ENCODE results near the gene MB21D2. TPM values are rescaled to one million over a fixed set of nuclear protein-coding genes. Genes with fewer than 3 reads are reported as not detected.

Gene MB21D2
- total and polyA plus RNA-seq, 2 donors (not counting 1 experiment from before 2014, with no cell fraction given): 0.03 to 0.20 TPM

GRCh38 chr3:192928720-192929119 lies 11.1 kb upstream of the MB21D2 start:
- Histone ChIP-seq H4K20me1 (ENCODE audit: control insufficient read depth, insufficient read depth, low read length, poor library complexity, severe bottlenecking) (no peaks in the 10 kb centered on the region), H3K79me2 (ENCODE audit: control insufficient read depth, insufficient read depth, low read length) (no peaks in the 10 kb centered on the region), H3K9ac (ENCODE audit: low read length) (no peak overlapping the region), H3K4me2 (replicated peaks; ENCODE audit: low read depth, low read length, poor library complexity, severe bottlenecking) (no peak overlapping the region), H3K4me1 (ENCODE audit: control insufficient read depth in 2 of 2, insufficient read depth in 2 of 2, low read length in 2 of 2) (no peaks in the 10 kb centered on the region), H3K4me3 (ENCODE audit: control extremely low read depth in 1 of 5, extremely low read depth in 1 of 5, insufficient read depth in 1 of 5, low read depth in 2 of 5, low read length in 4 of 5) (no peak overlapping the region), H3K27me3 (replicated peaks in 1 of 4; ENCODE audit: control extremely low read depth in 1 of 4, control insufficient read depth in 3 of 4, insufficient read depth in 4 of 4, low read length in 3 of 4) (no peaks in the 10 kb centered on the region), H2AFZ (ENCODE audit: insufficient read depth, low read depth, low read length, poor library complexity, severe bottlenecking) (no peak overlapping the region), H3K36me3 (replicated peaks in 1 of 2; ENCODE audit: control extremely low read depth in 1 of 2, control insufficient read depth in 1 of 2, extremely low read depth in 1 of 2, insufficient read depth in 2 of 2, low read length in 1 of 2) (no peaks in the 10 kb centered on the region), H3K27ac (ENCODE audit: low read length in 2 of 2) (no peak overlapping the region), H3K9me3 (ENCODE audit: control extremely low read depth in 1 of 3, control insufficient read depth in 2 of 3, insufficient read depth in 1 of 3, low read length in 2 of 3) (peaks cover 0 to 2% (median 0%) of the 10 kb centered on the region in 3 donors)
- Mint-ChIP-seq H3K4me1 (peaks cover 3% of the 10 kb centered on the region), H3K27me3 (no peaks in the 10 kb centered on the region), H3K4me3 (no peak overlapping the region), H3K27ac (no peak overlapping the region), H3K9me3 (ENCODE audit: insufficient read depth) (no peaks in the 10 kb centered on the region)
- WGBS (ENCODE audit: insufficient coverage): 89% methylated on average over 2 of the region's 6 CpGs
- intact Hi-C loops (cut with micrococcal nuclease): no loop called here
- DNase-seq: no peak
- ChIA-PET POLR2A (no interaction called here), CTCF (no interaction called here)
- no peak for TF ChIP-seq CTCF (IDR thresholded peaks at IDR 0.05)
- TF ChIP-seq EZH2 (IDR thresholded peaks at IDR 0.05; ENCODE audit: borderline replicate concordance, insufficient read depth, low read depth, low read length, poor library complexity, severe bottlenecking): no peak
- no peak for ATAC-seq (ENCODE audit: low read depth)

DNA sequence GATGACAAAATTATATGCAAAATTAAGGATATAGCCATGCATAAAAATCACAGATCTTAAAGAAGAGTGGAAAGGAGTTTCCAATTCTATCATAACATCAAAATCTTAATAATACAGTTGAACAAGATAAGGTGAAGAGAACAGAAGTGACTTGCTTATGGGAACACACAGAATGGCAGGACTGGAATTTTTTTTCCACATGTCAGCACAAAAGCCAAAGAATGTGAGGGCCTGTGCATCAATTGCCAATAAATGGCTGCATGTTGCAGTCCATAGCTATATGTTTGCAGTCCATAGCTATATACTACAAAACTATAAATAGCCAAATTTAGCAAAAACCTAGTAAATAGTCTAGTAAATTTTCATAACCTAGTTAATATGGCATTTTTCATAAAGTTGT lies 10.4 kb upstream of the MB21D2 start:
- no peak overlapping the region for H3K4me3 Mint-ChIP-seq
- no peak for DNase-seq
- POLR2A ChIA-PET: no interaction called here
- Histone ChIP-seq H3K27ac (ENCODE audit: low read length in 2 of 2) (no peak overlapping the region), H3K4me3 (ENCODE audit: control extremely low read depth in 1 of 5, extremely low read depth in 1 of 5, insufficient read depth in 1 of 5, low read depth in 2 of 5, low read length in 4 of 5) (no peak overlapping the region), H3K36me3 (replicated peaks in 1 of 2; ENCODE audit: control extremely low read depth in 1 of 2, control insufficient read depth in 1 of 2, extremely low read depth in 1 of 2, insufficient read depth in 2 of 2, low read length in 1 of 2) (no peaks in the 10 kb centered on the region), H3K9ac (ENCODE audit: low read length) (no peak overlapping the region), H3K4me2 (replicated peaks; ENCODE audit: low read depth, low read length, poor library complexity, severe bottlenecking) (no peak overlapping the region), H3K27me3 (replicated peaks in 1 of 4; ENCODE audit: control extremely low read depth in 1 of 4, control insufficient read depth in 3 of 4, insufficient read depth in 4 of 4, low read length in 3 of 4) (no peaks in the 10 kb centered on the region), H4K20me1 (ENCODE audit: control insufficient read depth, insufficient read depth, low read length, poor library complexity, severe bottlenecking) (no peaks in the 10 kb centered on the region), H3K79me2 (ENCODE audit: control insufficient read depth, insufficient read depth, low read length) (no peaks in the 10 kb centered on the region), H3K4me1 (ENCODE audit: control insufficient read depth in 2 of 2, insufficient read depth in 2 of 2, low read length in 2 of 2) (no peaks in the 10 kb centered on the region), H2AFZ (ENCODE audit: insufficient read depth, low read depth, low read length, poor library complexity, severe bottlenecking) (no peak overlapping the region), H3K9me3 (ENCODE audit: control extremely low read depth in 1 of 3, control insufficient read depth in 2 of 3, insufficient read depth in 1 of 3, low read length in 2 of 3) (no peaks in the 10 kb centered on the region)
- H3K9me3 Mint-ChIP-seq (ENCODE audit: insufficient read depth): no peaks in the 10 kb centered on the region
- peaks cover 3% of the 10 kb centered on the region for H3K4me1 Mint-ChIP-seq
- intact Hi-C loops (cut with micrococcal nuclease): no loop called here
- ATAC-seq (ENCODE audit: low read depth): no peak
- H3K27me3 Mint-ChIP-seq: peaks cover 4% of the 10 kb centered on the region
- CTCF ChIA-PET: no interaction called here
- no peak overlapping the region for H3K27ac Mint-ChIP-seq
- no peak for TF ChIP-seq EZH2 (IDR thresholded peaks at IDR 0.05; ENCODE audit: borderline replicate concordance, insufficient read depth, low read depth, low read length, poor library complexity, severe bottlenecking)
- TF ChIP-seq CTCF (IDR thresholded peaks at IDR 0.05): no peak

Data from B cell (primary cell).